Fibroblast of skin of back (primary cell): ENCODE data around the gene C9orf50.

Source experiments
- DNase-seq: peaks from one replicate; pipeline ENCODE4 v3.0.0-alpha.2; 2013

C9orf50 gene

GRCh38 chr9:129590466-129590865 is 30.4 kb downstream of the C9orf50 start:
- DNase-seq = no peak

DNA sequence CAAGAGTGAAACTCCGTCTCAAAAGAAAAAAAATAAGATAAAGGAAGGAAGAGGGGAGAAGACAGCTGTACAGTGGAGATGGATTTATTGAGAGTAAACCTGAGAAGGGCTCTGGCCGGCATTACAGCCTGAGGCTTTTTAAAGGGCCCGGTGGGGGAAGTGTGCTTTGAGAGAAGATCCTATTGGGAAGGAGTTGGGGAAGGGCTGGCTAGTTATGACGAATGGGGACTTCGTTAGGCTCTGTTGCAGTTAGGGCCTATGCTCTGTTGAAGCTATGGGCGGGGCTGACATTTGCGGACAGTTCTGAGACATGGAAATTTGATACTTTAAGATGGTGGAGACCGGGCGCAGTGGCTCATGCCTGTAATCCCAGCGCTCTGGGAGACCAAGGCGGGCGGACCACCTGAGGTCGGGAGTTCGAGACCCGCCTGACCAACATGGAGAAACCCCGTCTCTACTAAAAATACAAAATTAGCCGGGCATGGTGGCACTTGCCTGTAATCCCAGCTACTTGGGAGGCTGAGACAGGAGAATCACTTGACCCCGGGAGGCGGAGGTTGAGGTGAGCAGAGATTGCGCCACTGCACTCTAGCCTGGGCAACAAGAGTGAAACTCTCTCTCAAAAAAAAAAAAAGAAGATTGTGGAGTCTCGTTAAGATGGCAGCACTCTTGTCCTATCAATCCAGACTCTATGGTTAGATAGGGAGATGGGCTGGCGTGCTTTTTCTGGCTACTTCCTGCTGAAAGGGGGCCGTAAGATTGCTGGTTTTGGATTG is 33.2 kb downstream of the C9orf50 start:
- DNase-seq = no peak

DNA sequence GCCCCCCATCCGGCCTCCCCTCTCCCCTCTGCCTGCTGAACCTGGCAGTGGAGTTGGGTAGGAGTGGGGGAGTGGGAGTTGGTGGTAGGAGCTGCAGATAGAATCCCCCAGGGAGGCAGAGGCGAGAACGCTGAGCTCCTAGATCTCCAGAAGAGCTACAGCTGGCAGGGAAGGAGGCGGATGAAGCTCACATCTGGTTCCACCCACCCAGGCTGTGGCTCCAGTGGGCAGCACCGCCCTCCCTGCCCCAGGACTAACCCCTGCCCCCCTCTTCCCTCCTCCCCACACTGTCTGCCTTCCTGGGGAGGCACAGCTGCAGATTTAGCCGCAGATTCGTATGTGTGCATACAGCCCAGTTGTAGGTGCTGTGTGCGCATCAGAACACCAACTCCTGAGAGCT is 34.2 kb downstream of the C9orf50 start:
- DNase-seq = no peak

DNA sequence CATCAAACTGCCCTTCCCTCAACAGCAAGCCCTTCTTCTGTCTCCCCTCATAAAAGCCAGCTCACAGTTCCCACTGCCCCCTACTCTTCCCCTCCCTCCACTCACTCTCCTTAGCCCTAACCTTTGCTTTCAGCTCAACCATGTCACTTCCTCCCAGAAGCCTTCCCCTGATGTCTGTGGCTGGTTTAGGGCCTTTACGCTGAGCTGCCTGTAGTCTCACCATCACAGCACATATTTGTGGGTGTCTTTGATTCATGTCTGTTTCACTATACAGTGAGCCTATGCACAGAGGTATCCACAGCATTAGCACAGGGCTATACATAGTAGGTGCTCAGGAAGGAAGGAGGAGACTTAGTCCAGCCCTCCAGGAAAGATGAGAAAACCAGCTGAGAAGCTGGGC is 34.7 kb downstream of the C9orf50 start:
- DNase-seq = no peak

DNA sequence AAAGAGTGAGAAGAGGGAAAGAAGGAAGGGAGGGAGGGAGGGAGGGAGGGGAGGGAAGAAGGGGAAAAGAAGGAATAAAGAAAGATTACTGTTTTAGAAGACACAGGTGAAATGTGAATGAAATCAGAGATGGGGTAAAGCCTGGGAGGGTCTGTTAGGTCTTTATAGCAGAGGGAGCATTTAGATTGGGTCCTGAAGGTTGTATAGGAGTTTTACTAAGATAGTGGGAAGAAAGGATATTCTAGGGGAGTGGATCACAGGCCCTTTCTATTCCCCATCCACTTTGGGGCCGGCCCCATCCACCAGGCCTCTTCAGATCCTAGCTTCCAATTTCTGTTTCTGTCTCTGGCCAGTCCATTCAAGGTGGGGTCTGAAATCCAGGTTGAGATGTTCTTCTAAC is 35.5 kb downstream of the C9orf50 start:
- no peak for DNase-seq

GRCh38 chr9:129584136-129584535 is 36.8 kb downstream of the C9orf50 start:
- DNase-seq = peak; percentile 88

DNA sequence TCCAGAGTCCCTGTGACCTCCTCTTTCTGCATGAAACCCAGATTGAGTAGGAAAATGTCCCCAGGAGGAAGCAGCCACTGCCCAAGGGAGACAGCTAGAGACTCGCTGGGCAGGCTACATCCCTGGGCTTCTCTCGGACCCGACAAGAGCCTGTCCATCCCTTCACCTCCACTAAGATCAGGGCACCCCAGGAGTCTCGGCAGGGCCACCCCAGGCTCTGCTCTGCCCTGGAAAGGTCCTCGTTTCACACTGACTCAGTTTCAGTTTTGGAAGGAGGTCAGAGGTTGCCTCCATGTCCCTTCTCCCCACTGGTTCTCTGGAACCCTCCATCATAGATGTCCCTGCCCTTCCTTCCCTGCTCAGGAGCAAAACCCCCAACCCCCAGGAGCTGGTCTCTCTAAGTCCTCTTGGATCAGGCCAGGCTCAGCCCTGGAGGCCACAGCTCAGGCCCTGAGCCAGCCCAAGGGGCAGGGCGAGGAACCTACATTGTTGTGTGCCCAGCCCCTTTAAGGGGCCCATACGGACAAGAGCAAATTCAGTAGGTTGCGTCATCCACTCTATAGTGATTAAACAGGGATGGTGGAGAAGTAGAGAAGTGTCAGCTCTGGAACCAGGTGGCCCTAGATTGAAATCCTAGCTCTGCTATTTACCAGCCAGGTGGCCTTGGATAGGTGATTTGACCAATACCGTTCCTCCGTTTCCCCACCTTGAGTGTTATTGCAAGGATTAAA is 37.4 kb downstream of the C9orf50 start:
- DNase-seq = no peak

DNA sequence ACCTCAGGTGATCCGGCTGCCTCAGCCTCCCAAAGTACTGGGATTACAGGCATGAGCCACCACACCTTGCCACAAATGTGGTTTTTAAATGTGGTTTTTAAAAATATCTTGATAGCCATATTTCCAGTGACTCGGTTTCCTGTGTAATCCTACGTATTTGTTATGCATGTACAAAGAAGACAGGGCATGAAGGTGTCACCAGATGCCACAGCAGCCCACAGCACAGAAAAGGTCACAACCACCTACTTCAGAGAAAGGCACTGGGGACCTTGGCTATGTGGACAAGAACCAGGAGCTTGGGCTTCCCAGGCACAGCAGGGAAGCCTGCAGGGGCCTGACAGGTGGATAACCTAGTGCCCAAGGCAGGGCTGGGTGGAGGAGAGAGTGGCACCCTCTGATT is 38.0 kb downstream of the C9orf50 start:
- no peak for DNase-seq

DNA sequence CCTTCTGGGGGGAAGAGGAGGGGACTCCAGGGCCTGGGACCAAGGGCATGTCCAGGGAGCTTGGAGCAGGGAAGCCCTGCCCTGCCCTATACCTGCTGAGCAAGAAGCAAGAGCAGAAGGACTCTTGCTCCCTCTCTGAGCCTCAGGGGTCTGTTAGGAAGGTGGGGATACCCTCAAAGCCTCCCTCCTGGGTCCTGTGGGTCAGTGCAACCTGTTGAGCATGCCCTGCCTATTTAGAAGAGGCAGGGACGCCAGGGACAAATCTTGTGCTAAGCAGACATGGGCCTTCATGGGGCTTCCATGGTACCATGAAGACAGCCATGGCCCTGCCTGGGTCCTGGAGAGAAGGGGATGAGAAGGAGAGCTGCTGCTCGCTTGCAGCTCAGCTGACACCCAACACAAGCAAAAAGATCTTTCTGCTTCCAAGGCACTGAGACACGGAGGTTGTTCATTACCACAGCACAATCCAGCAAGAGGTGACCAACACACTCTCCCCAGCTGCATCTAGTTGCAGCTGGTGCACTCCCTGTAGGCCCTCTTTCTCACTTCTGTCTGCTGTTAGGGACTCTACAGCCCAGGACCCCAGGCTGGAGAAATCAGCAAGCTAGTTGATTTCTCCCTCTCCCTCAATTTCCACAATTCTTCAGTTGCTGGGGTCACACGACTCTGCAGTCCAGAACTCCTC is 39.3 kb downstream of the C9orf50 start:
- DNase-seq = no peak

GRCh38 chr9:129580211-129580915 is 40.5 kb downstream of the C9orf50 start:
- no peak for DNase-seq

DNA sequence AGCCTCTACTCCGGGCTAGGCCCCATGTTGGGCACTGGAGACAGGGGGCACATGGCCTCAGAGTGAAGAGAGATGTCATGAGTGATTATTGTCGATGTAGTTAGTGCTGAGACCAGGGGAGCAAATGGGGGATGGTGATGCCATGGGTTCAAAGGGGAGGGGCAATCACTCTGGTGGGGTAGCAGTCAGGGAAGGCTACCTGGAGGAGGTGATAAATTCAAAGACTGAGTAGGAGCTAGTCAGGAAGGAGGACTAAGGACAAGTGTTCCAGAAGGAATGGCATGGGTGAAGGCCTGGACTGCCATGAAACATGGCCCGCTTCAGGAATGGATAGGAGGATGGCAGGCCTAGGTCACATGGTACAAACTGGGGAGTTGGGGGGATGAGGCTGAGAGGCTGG is 41.6 kb downstream of the C9orf50 start:
- no peak for DNase-seq

DNA sequence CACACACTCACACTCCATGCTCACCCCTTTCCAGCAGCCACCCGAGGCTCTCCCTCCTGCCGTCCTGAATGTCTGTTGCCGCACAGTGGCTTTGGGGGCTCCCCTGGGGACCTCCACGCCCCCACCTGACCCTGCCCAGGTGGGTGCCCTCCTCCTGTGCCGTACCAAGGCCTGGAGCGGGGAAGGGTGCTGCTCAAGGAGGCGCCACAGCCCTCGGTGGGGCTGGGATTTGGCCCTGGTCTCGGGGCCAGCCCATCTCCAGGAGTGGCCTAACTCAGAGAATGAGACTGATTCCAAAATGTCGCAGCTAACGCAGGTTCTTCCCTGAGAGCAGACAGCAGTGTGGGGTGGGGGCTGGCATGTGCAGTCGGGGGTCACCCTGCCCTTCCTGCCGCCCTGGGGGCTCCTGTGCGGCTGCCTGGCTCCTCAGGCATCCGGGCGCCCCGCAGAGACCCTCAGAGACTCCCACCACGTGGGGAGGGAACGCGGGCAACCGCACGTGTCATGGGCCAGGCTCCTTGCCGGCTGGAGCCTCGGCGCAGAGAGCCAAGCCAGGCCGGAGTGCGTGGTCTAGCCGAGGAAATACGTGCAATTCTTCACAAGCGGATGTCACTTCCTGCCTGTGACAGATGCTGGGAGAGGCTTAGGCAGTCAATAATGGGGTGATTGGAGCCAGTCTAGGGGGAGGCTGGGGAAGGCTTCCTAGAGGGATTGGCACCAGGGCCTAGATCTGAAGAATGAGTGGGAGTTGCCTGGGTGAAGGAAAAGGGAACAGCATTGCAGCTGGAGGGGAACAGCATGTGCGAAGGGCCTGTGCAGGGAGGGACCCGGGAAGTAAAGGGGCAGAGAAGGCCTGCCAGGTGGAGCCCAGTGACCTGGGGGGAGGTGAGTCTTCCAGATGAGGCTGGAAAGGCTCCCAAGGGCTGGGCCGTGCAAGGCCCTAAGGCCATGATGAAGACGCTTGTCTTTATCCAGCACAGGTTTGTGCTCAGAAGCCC is 44.1 kb downstream of the C9orf50 start:
- peak; percentile 90 for DNase-seq

DNA sequence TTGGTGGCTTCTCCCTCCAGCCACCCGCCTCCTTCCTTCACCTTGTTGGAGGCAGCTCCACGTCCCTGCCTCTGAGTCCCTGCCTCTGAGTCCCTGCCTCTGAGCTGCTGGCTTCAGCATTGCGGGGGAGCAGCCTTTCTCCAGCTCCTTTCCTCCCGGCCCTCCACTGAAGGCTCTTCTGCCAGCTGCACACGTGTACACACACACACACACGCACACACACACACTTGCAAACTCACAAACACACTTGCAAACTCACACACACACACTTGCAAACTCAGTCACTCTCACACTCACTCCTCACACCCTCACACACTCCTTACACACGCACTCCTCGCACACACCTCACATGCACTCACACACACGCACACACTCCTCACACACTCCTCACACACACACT is 45.1 kb downstream of the C9orf50 start:
- DNase-seq = peak; percentile 48

GRCh38 chr9:129574911-129575585 is 45.9 kb downstream of the C9orf50 start:
- peak; percentile 89 for DNase-seq

GRCh38 chr9:129573977-129574376 is 46.9 kb downstream of the C9orf50 start:
- no peak for DNase-seq

DNA sequence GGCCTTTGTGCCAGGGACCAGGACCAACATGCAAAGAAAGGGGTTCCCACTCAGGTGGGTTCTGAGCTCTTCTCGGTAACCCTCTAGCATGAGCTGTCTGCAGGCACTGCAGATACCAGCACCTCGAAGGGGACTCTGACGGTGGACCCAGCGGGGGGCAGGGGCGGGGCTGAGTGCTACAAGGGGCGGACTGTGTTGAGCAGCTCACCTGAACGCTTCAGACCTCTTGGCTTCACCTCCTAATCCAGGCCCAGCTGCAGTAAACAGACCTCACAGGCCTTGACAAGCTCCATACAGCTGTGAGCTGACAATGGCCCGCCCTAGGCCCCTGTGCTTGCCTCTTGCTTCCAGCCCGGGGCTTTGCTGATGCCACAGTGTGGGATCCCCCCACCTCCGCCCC is 48.4 kb downstream of the C9orf50 start:
- DNase-seq = no peak

GRCh38 chr9:129572052-129572425 is 48.9 kb downstream of the C9orf50 start:
- no peak for DNase-seq

DNA sequence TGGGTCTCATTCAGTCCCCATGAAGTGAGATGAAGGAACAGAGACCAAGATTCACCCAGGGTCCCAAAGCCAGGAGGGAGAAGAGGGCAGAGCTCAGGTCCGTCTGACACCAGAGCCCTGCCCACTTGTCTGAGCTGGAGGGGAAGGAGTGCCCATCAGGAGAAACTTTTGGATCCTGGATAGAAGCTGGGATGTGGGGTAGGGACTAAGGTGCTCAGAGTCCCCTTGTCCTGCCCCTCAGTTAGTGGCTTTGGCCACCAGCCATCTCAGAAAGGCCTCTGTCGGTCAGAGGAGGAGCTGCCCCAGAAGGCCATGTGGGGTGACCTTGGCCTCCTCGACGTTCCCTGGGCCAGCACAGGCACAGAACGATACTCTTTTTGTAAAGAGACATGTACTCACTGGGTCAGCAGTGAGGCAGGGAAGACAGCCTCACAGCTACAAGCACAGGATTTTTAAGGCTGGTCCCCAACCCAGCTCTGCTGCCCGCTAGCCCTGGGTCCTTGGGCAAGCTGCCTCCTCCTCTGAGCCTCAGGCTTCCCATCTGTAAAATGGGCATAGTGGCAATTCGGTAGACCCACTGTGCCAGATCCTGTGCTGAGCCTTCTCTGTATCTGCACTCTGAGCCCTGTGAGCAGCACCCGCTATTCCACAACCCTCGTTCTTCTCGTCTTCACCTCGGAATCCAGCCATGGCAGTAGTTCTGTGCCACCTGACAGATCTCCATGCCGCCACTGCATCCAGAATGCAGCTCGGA is 49.4 kb downstream of the C9orf50 start:
- DNase-seq = no peak

DNA sequence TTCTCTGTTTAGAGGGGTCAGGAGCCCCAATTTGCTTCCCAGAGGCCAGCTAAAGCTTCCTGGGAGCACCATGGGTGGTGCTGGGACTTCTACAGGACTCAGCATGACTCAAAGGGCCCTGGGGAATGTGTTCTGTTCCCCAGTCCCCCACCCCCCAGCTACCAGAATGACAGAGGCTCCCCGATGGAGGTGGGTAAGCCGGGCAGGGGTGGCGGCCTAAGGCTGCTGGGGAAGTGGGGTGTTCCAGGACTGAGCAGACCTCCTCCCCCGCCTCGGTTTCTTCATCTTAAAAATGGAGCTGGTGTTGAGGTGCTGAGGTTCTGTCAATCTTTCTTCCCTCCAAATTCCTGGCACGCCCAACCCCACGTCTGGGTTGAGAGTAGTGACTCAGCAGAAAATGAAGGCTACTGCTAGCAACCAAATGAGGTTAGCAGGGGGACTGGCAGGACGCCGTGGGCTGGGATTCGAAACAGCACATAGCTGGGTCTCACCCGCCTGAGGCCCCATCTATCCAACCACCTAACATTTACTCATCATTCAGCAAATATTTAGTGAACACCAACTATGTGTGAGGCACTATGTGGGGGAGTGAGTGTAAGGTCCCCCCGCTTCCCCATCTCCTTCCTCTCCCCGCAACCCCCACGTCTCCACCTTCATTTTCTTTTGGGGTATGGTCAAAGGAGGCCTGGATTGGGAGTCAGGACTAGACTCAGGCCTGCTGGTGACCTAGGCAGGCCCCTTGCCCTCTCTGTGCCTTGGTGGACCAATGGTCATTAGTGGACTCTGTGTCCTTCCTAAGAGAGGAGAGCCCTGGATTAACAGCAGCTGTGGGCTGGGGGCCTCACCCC is 50.2 kb downstream of the C9orf50 start:
- peak; percentile 96 for DNase-seq
